Activated T-helper 1 cell treated with anti-CD3 and anti-CD28 coated beads, Interleukin-2, amount 50 U/mL, for 16 hours (primary cell): ENCODE measurements around the gene FARP2.
A peak's percentile ranks its signal among the peaks of the same experiment; 100 is the strongest.
"Not testable (repeated sequence)": the region's sequence is repeated elsewhere in the genome, so short reads cannot be mapped to it uniquely, and the experiment has no call there.

Experiments
- DNase-seq, 2 donors: peaks; one replicate each; pipeline ENCODE4 v3.0.0-alpha.2; 2020; ENCODE audit warnings: low read depth in 1 of 2, low spot score in 1 of 2

Gene FARP2

GRCh38 chr2:241399941-241400922 is 44.1 kb downstream of the FARP2 start:
- DNase-seq: no peak

GRCh38 chr2:241408849-241409248 is 52.8 kb downstream of the FARP2 start:
- DNase-seq: no peak

GRCh38 chr2:241410739-241411176 is 54.7 kb downstream of the FARP2 start:
- no peak for DNase-seq

- no peak for DNase-seq
Observed at GRCh38 chr2:241412144-241412543, 56.1 kb downstream of the FARP2 start.

- DNase-seq: not testable (repeated sequence)
Observed at GRCh38 chr2:241413501-241413900, 57.4 kb downstream of the FARP2 start.

GRCh38 chr2:241413929-241414580 is 58.0 kb downstream of the FARP2 start:
- DNase-seq: no peak

- no peak for DNase-seq
Observed at GRCh38 chr2:241415196-241415595, 59.1 kb downstream of the FARP2 start.

- no peak for DNase-seq
Observed at GRCh38 chr2:241417626-241418025, 61.5 kb downstream of the FARP2 start.

- no peak for DNase-seq
Observed at GRCh38 chr2:241421330-241421729, 65.2 kb downstream of the FARP2 start.

GRCh38 chr2:241421942-241422341 is 65.9 kb downstream of the FARP2 start:
- not testable (repeated sequence) for DNase-seq

- DNase-seq: no peak
Observed at GRCh38 chr2:241422350-241422749, 66.3 kb downstream of the FARP2 start.

GRCh38 chr2:241423489-241423888 is 67.4 kb downstream of the FARP2 start:
- DNase-seq: not testable (repeated sequence)

- no peak for DNase-seq
Observed at GRCh38 chr2:241425368-241425767, 69.3 kb downstream of the FARP2 start.

- DNase-seq: no peak
Observed at GRCh38 chr2:241430178-241430577, 74.1 kb downstream of the FARP2 start.

GRCh38 chr2:241432824-241433448 is 76.9 kb downstream of the FARP2 start:
- DNase-seq: no peak

- no peak for DNase-seq
Observed at GRCh38 chr2:241437179-241437578, 81.1 kb downstream of the FARP2 start.

GRCh38 chr2:241441492-241441891 is 85.4 kb downstream of the FARP2 start:
- no peak for DNase-seq

- peak; percentile 78 to 91 for DNase-seq
Observed at GRCh38 chr2:241443486-241444223, 87.6 kb downstream of the FARP2 start.

GRCh38 chr2:241445426-241445825 is 89.3 kb downstream of the FARP2 start:
- no peak for DNase-seq

GRCh38 chr2:241450092-241450491 is 94.0 kb downstream of the FARP2 start:
- DNase-seq: not testable (repeated sequence)
